IMR-90 (cell line): ENCODE data around the gene MAD2L2. TPM values are rescaled to one million over a fixed set of nuclear protein-coding genes. Genes with fewer than 3 reads are reported as not detected.

Experiments used
- ATAC-seq: fragments of 200-7000 bp; cut with Tn5 transposase; 2 replicates; pipeline ENCODE4 v1.9.1; 2020; ENCODE audit warnings: low read depth, mild to moderate bottlenecking, moderate library complexity
- BruUV-seq: library from RNA; stranded (reverse); fragments of 400-500 nt; replicated peaks from 2 replicates; lab custom pipeline; 2021; lab: Mats Ljungman, UMichigan
- CTCF ChIA-PET: fragments of 300-600 bp; formaldehyde crosslinking; extraction: SDS; loops from one replicate; lab custom pipeline; 2021; ENCODE audit warnings: antibody characterized with exemption; lab: Yijun Ruan, JAX
- POLR2A ChIA-PET: fragments of 300-600 bp; sonication (Branson Sonifier 250); formaldehyde crosslinking; loops from one replicate; lab custom pipeline; 2022; ENCODE audit warnings: antibody characterized with exemption; ENCODE audit not compliant: unreplicated experiment; lab: Charles Lee
- DNase-seq: peaks from one replicate; pipeline ENCODE4 v3.0.0; 2013
- H2AFZ ChIP-seq: replicated peaks from 2 replicates; pipeline ENCODE3; 2013; ENCODE audit warnings: low read length, mild to moderate bottlenecking; ENCODE audit not compliant: poor library complexity
- H2AK5ac ChIP-seq: 2 replicates; pipeline ENCODE4 v1.6.1; 2013; ENCODE audit warnings: low read depth, low read length, inconsistent platforms
- H2AK9ac ChIP-seq: replicated peaks from 2 replicates; pipeline ENCODE3; 2013; ENCODE audit warnings: mild to moderate bottlenecking, low read depth, low read length, moderate library complexity; ENCODE audit not compliant: poor library complexity
- H2BK120ac ChIP-seq: 2 replicates; pipeline ENCODE4 v1.6.1; 2013; ENCODE audit warnings: low read depth, low read length, inconsistent platforms
- H2BK15ac ChIP-seq: 3 replicates; pipeline ENCODE4 v1.6.1; 2013; ENCODE audit warnings: low read depth, low read length, inconsistent platforms
- H2BK20ac ChIP-seq: 2 replicates; pipeline ENCODE4 v1.6.1; 2013; ENCODE audit warnings: low read depth, mild to moderate bottlenecking, inconsistent platforms, low read length, moderate library complexity
- H2BK5ac ChIP-seq: 2 replicates; pipeline ENCODE4 v1.6.1; 2013; ENCODE audit warnings: mild to moderate bottlenecking, low read depth, low read length, inconsistent platforms; ENCODE audit not compliant: poor library complexity, severe bottlenecking
- H3K14ac ChIP-seq: replicated peaks from 2 replicates; pipeline ENCODE4 v1.6.1; 2013; ENCODE audit warnings: low read depth, low read length, inconsistent platforms
- H3K18ac ChIP-seq: 2 replicates; pipeline ENCODE4 v1.6.1; 2013; ENCODE audit warnings: low read depth, low read length, control low read depth
- H3K23ac ChIP-seq: 2 replicates; pipeline ENCODE4 v1.6.1; 2013; ENCODE audit warnings: low read depth, low read length, inconsistent platforms
- H3K27ac ChIP-seq: 2 replicates; pipeline ENCODE4 v1.5.1; 2013; ENCODE audit warnings: mild to moderate bottlenecking, control low read depth, low read length; ENCODE audit not compliant: insufficient read depth
- H3K27me3 ChIP-seq: 2 replicates; pipeline ENCODE4 v1.6.1; 2013; ENCODE audit warnings: low read length; ENCODE audit not compliant: control insufficient read depth, insufficient read depth
- H3K36me3 ChIP-seq: 2 replicates; pipeline ENCODE4 v1.6.1; 2013; ENCODE audit warnings: low read length, mixed read lengths; ENCODE audit not compliant: control insufficient read depth, insufficient read depth
- H3K4ac ChIP-seq: 2 replicates; pipeline ENCODE4 v1.6.1; 2013; ENCODE audit warnings: low read depth, low read length, inconsistent platforms
- H3K4me1 ChIP-seq: 2 replicates; pipeline ENCODE4 v1.6.1; 2013; ENCODE audit warnings: low read length, mixed read lengths; ENCODE audit not compliant: control insufficient read depth, insufficient read depth
- H3K4me2 ChIP-seq: 2 replicates; pipeline ENCODE4 v1.6.1; 2013; ENCODE audit warnings: low read depth, mild to moderate bottlenecking, control low read depth, low read length, moderate library complexity
- H3K4me3 ChIP-seq: 2 replicates; pipeline ENCODE4 v1.5.1; 2013; ENCODE audit warnings: low read depth, mild to moderate bottlenecking, control low read depth, low read length, moderate library complexity; ENCODE audit not compliant: insufficient read depth
- H3K56ac ChIP-seq: 2 replicates; pipeline ENCODE4 v1.6.1; 2013; ENCODE audit warnings: low read length, inconsistent platforms; ENCODE audit not compliant: insufficient read depth; ENCODE audit errors: extremely low read depth
- H3K79me1 ChIP-seq, 2 experiments: 2 replicates each; pipeline ENCODE4 v1.6.1; 2013; ENCODE audit warnings: low read length in 2 of 2, inconsistent platforms in 1 of 2, low read depth in 1 of 2
- H3K9ac ChIP-seq: 2 replicates; pipeline ENCODE4 v1.6.1; 2013; ENCODE audit warnings: low read depth, low read length, control low read depth
- H3K9me1 ChIP-seq: 2 replicates; pipeline ENCODE4 v1.6.1; 2013; ENCODE audit warnings: low read length, inconsistent platforms; ENCODE audit not compliant: insufficient read depth
- H3K9me3 ChIP-seq: 2 replicates; pipeline ENCODE4 v1.6.1; 2013; ENCODE audit warnings: low read length; ENCODE audit not compliant: control insufficient read depth, insufficient read depth
- H4K20me1 ChIP-seq: 2 replicates; pipeline ENCODE4 v1.6.1; 2013; ENCODE audit warnings: low read length, inconsistent platforms; ENCODE audit not compliant: insufficient read depth
- H4K5ac ChIP-seq: 2 replicates; pipeline ENCODE4 v1.6.1; 2013; ENCODE audit warnings: mild to moderate bottlenecking, low read depth, low read length, control low read depth
- H4K8ac ChIP-seq, 2 experiments: 2 replicates each; pipeline ENCODE4 v1.6.1; 2013; ENCODE audit warnings: low read depth in 2 of 2, low read length in 2 of 2, control low read depth in 1 of 2, inconsistent platforms in 1 of 2
- H4K91ac ChIP-seq: 2 replicates; pipeline ENCODE4 v1.6.1; 2013; ENCODE audit warnings: low read depth, low read length, inconsistent platforms; ENCODE audit not compliant: insufficient read depth
- RCOR1 ChIP-seq: IDR thresholded peaks from 2 replicates; pipeline ENCODE4 v1.6.1; 2012; ENCODE audit warnings: mild to moderate bottlenecking, low read length, improper control_type of control experiment; ENCODE audit not compliant: insufficient replicate concordance
- RFX5 ChIP-seq: IDR thresholded peaks from 2 replicates; pipeline ENCODE4 v1.8.0; 2012; ENCODE audit warnings: low read depth, mild to moderate bottlenecking, low read length, moderate library complexity
- WGBS, 2 experiments: methylation state at CpG; one replicate each; pipeline versions ENCODE4 v1.1.5 to v1.1.7; 2013; ENCODE audit warnings: missing lambda C conversion rate in 2 of 2; ENCODE audit not compliant: insufficient read length in 1 of 2; ENCODE audit errors: extremely low coverage in 2 of 2; 5-methylcytosine and 5-hydroxymethylcytosine counted together
- dilution Hi-C: fragments of 300-500 bp; cut with HindIII; formaldehyde crosslinking; loops from one replicate; pipeline ENCODE4 v1.14.3; 2018; ENCODE audit warnings: low sequenced_read_pairs; ENCODE audit not compliant: unreplicated experiment
- in situ Hi-C: fragments of 300-500 bp; cut with MboI; formaldehyde crosslinking; loops from 3 replicates; pipeline ENCODE4 v1.14.3; 2019; ENCODE audit warnings: low sequenced_read_pairs, inconsistent platforms, mixed read lengths
- intact Hi-C: fragments of 100-400 bp; cut with micrococcal nuclease; formaldehyde crosslinking; loops from 2 replicates; pipeline ENCODE4 v1.10.0; 2022
- polyA plus RNA-seq, 3 experiments: library from polyadenylated mRNA; depleted of rRNA; stranded (reverse); fragments of >200 nt; gene quantifications; 2 replicates each; pipeline ENCODE4 v1.2.3, GENCODE V29; 2012; ENCODE audit warnings: low replicate concordance in 1 of 3
- total RNA-seq: library from RNA; depleted of rRNA; stranded (reverse); fragments of >200 nt; gene quantifications from 2 replicates; pipeline ENCODE4 v1.2.3, GENCODE V29; 2012
- TF ChIP-seq, protein P1 (sequence below): conservative IDR thresholded peaks from 2 replicates; pipeline ENCODE4 v1.5.1; 2012; ENCODE audit warnings: mild to moderate bottlenecking, low read depth, low read length, improper control_type of control experiment

MAD2L2 gene
- total and polyA plus RNA-seq, 2 of the 4 experiments (the other 2 are of a cell fraction) = 44.6 to 70.9 TPM

DNA sequence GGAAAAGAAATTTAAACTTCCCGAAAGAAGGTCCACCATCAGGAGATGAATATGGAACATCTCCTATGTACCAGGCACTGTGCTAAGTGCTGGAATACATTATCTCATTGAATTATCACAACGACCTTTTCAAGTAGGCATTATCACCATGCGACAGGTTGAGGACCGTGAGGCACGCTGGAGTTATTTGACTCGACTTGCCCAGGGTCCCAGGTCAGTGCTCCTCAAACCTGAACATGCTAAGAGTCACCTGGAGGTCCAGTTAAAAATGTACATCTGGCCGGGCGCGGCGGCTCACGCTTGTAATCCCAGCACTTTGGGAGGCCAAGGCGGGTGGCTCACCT lies 39.1 kb upstream of the MAD2L2 start:
- POLR2A ChIA-PET = interaction anchor here (0.6 kb wide), 2 partner anchors 62 to 1329 kb away, joined by 3 to 4 read pairs; no protein-coding TSS in a partner anchor
- CTCF ChIA-PET = interaction anchor here (0.6 to 1.2 kb wide), 4 partner anchors 38 to 684 kb away, joined by 4 to 9 read pairs (median 5); partner anchors contain the start of gene FBXO6
- ATAC-seq = no peak

More for the DNA sequence above, 39.1 kb upstream of the MAD2L2 start:
- Histone ChIP-seq H2BK5ac (no peak overlapping the region), H3K9me3 (no peaks in the 10 kb centered on the region), H3K36me3 (no peaks in the 10 kb centered on the region), H2AFZ (no peak overlapping the region), H3K14ac (no peak overlapping the region), H4K91ac (no peak overlapping the region), H2BK20ac (no peak overlapping the region), H3K79me1 (no peaks in the 10 kb centered on the region), H2BK15ac (no peak overlapping the region), H4K8ac (no peak overlapping the region), H3K27ac (no peak overlapping the region), H3K4me2 (no peak overlapping the region), H3K4me1 (no peaks in the 10 kb centered on the region), H4K20me1 (no peaks in the 10 kb centered on the region), H3K9ac (no peak overlapping the region), H4K5ac (no peak overlapping the region), H2AK9ac (no peak overlapping the region), H3K56ac (no peak overlapping the region), H3K4ac (no peak overlapping the region), H3K9me1 (no peaks in the 10 kb centered on the region), H2AK5ac (no peak overlapping the region), H3K27me3 (peaks cover 21% of the 10 kb centered on the region), H3K18ac (no peak overlapping the region), H2BK120ac (no peak overlapping the region), H3K4me3 (no peak overlapping the region), H3K23ac (no peak overlapping the region)
- DNase-seq = no peak
- no TSS peak for BruUV-seq
- TF ChIP-seq, protein P1, sequence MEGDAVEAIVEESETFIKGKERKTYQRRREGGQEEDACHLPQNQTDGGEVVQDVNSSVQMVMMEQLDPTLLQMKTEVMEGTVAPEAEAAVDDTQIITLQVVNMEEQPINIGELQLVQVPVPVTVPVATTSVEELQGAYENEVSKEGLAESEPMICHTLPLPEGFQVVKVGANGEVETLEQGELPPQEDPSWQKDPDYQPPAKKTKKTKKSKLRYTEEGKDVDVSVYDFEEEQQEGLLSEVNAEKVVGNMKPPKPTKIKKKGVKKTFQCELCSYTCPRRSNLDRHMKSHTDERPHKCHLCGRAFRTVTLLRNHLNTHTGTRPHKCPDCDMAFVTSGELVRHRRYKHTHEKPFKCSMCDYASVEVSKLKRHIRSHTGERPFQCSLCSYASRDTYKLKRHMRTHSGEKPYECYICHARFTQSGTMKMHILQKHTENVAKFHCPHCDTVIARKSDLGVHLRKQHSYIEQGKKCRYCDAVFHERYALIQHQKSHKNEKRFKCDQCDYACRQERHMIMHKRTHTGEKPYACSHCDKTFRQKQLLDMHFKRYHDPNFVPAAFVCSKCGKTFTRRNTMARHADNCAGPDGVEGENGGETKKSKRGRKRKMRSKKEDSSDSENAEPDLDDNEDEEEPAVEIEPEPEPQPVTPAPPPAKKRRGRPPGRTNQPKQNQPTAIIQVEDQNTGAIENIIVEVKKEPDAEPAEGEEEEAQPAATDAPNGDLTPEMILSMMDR = no peak
- TF ChIP-seq RCOR1 (no peak), RFX5 (no peak)
- dilution Hi-C loops = no loop called here
- in situ Hi-C loops = no loop called here
- intact Hi-C loops = no loop called here
- 80% methylated on average over 7 of the region's 12 CpGs; no CpG with 5 or more reads in 1 of the 2 experiments for WGBS, 2 experiments
